Stimulated activated memory B cell treated with anti-CD40 and anti-IgM and Interleukin-4, amounts not matched to agents 10 μg/mL and 1 μg/mL and 100 μg/mL, for 72 hours (primary cell): ENCODE measurements around the gene TTC19.
"Not testable (repeated sequence)": the region's sequence is repeated elsewhere in the genome, so short reads cannot be mapped to it uniquely, and the experiment has no call there.

Experiments used
- ATAC-seq: fragments of 150-1000 bp; cut with Tn5 transposase; 2 replicates; pipeline ENCODE4 v1.10.0; 2021
- H3K27ac Mint-ChIP-seq: one replicate; pipeline ENCODE4 v1.8.0; 2022; ENCODE audit warnings: mild to moderate bottlenecking, mixed read lengths
- H3K27me3 Mint-ChIP-seq: one replicate; pipeline ENCODE4 v1.8.0; 2022; ENCODE audit warnings: mixed read lengths
- H3K36me3 Mint-ChIP-seq: one replicate; pipeline ENCODE4 v1.8.0; 2022; ENCODE audit warnings: mixed read lengths
- H3K4me1 Mint-ChIP-seq: one replicate; pipeline ENCODE4 v1.8.0; 2022; ENCODE audit warnings: mixed read lengths
- H3K4me3 Mint-ChIP-seq: one replicate; pipeline ENCODE4 v1.8.0; 2022; ENCODE audit warnings: mild to moderate bottlenecking, moderate library complexity, mixed read lengths
- H3K9me3 Mint-ChIP-seq: one replicate; pipeline ENCODE4 v1.8.0; 2022; ENCODE audit warnings: mixed read lengths

The TTC19 gene

DNA sequence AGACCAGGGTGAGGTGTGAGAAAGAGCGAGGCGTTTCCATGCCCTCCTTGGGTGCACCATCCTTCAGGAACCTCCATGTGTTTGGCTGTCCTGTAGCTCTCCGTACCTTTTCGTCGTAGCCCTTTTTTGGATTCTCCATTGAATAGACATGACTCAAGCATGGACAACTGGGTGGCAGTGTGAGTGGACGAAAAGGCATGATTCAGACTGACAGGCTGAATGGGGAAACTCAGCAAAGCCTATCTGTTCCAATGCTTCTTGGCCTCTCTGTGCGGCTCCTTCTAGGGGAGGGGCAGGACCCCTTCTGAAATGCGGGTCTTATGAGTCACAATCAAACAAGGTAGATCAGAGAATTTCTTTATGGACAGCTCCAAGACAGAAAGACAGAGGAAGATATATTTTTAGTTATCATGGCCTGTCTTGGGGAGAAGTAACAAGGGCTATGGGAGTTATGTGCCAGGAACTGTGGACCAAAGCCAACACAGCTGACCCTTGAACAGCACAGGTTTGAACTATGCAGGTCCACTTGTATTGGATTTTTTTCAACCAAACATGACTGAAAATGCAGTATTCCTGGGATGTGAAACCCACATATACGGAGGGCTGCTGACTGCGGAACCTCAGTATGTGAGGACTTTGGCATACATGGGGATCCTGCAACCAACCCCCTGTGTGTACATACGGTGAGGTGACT, 31.8 kb upstream of the TTC19 start:
- Mint-ChIP-seq H3K27me3 (peaks cover 55% of the 10 kb centered on the region), H3K27ac (no peak overlapping the region), H3K36me3 (no peaks in the 10 kb centered on the region), H3K4me3 (no peak overlapping the region), H3K9me3 (no peaks in the 10 kb centered on the region), H3K4me1 (peaks cover 16% of the 10 kb centered on the region)
- no peak for ATAC-seq

GRCh38 chr17:15969463-15969862, 30.2 kb upstream of the TTC19 start:
- Mint-ChIP-seq H3K4me1 (peaks cover 16% of the 10 kb centered on the region), H3K27me3 (peaks cover 55% of the 10 kb centered on the region), H3K36me3 (no peaks in the 10 kb centered on the region), H3K9me3 (no peaks in the 10 kb centered on the region), H3K27ac (no peak overlapping the region), H3K4me3 (no peak overlapping the region)
- no peak for ATAC-seq

DNA sequence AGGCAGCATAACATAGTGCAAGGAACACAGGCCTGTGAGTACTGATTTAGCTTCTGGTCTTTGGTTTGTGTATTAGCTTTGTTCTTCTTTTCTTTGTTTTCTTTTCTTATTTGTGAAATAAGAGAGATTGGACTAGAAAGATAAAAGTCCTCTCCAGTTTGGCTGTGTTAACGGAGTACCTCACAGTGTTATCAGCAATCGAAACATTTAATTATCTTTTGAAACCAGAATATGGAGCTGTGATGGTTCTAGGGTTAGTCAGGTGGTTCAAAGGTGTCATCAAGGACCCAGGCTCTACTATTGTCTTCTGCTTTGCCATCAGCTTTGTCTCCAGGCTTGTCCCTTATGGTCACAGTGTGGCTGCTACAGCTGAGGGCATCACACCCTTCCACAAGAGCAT, 29.1 kb upstream of the TTC19 start:
- peaks cover 47% of the 10 kb centered on the region for H3K27me3 Mint-ChIP-seq
- peaks cover 6% of the 10 kb centered on the region for H3K36me3 Mint-ChIP-seq
- ATAC-seq, result no peak
- H3K4me3 Mint-ChIP-seq, result no peak overlapping the region
- peaks cover 11% of the 10 kb centered on the region for H3K4me1 Mint-ChIP-seq
- no peak overlapping the region for H3K27ac Mint-ChIP-seq
- H3K9me3 Mint-ChIP-seq, result no peaks in the 10 kb centered on the region

DNA sequence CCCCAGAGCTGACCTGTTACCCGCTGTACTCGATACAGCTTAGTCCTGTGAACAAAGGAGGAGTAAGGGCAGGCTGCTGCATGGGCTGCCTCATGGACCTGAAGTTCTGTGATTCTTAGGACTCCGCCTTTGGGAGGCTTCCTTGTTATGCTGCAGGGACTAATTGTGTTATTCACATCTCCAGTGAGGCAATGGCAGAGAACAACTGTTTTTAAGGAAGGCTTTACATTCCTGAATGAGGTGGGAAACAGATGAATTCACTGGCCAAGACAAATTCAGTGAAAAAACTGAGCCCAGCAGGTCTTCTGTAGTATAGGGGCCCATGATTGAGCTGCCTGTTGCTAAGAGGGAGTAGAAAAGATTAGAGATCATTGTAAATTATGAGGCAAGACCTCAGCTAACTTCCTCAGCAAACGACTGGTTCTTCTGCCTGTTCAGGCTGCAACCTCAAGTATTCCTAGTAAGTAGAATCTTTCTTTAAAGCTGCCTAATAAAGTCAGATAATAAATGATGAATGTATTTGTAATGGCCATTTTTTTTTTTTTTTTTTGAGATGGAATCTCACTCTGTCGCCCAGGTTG, 28.4 kb upstream of the TTC19 start:
- no peak overlapping the region for H3K27ac Mint-ChIP-seq
- H3K9me3 Mint-ChIP-seq, result no peaks in the 10 kb centered on the region
- H3K36me3 Mint-ChIP-seq, result peaks cover 6% of the 10 kb centered on the region
- H3K4me3 Mint-ChIP-seq, result no peak overlapping the region
- no peak for ATAC-seq
- H3K27me3 Mint-ChIP-seq, result peaks cover 40% of the 10 kb centered on the region
- H3K4me1 Mint-ChIP-seq, result peaks cover 6% of the 10 kb centered on the region

- peaks cover 33% of the 10 kb centered on the region for H3K27me3 Mint-ChIP-seq
- peaks cover 1% of the 10 kb centered on the region for H3K4me1 Mint-ChIP-seq
- no peak overlapping the region for H3K4me3 Mint-ChIP-seq
- H3K9me3 Mint-ChIP-seq, result no peaks in the 10 kb centered on the region
- H3K36me3 Mint-ChIP-seq, result peaks cover 9% of the 10 kb centered on the region
- H3K27ac Mint-ChIP-seq, result no peak overlapping the region
- no peak for ATAC-seq
Observed at GRCh38 chr17:15971882-15972281, 27.7 kb upstream of the TTC19 start.

GRCh38 chr17:15972497-15972951, 27.1 kb upstream of the TTC19 start:
- peaks cover 26% of the 10 kb centered on the region for H3K27me3 Mint-ChIP-seq
- peaks cover 13% of the 10 kb centered on the region for H3K36me3 Mint-ChIP-seq
- ATAC-seq, result no peak
- H3K9me3 Mint-ChIP-seq, result no peaks in the 10 kb centered on the region
- H3K27ac Mint-ChIP-seq, result no peak overlapping the region
- H3K4me3 Mint-ChIP-seq, result no peak overlapping the region
- H3K4me1 Mint-ChIP-seq, result no peaks in the 10 kb centered on the region

GRCh38 chr17:15973016-15973415, 26.6 kb upstream of the TTC19 start:
- H3K9me3 Mint-ChIP-seq, result no peaks in the 10 kb centered on the region
- peaks cover 18% of the 10 kb centered on the region for H3K36me3 Mint-ChIP-seq
- H3K4me3 Mint-ChIP-seq, result no peak overlapping the region
- H3K4me1 Mint-ChIP-seq, result no peaks in the 10 kb centered on the region
- ATAC-seq, result no peak
- H3K27ac Mint-ChIP-seq, result no peak overlapping the region
- H3K27me3 Mint-ChIP-seq, result peaks cover 21% of the 10 kb centered on the region

GRCh38 chr17:15973834-15974233, 25.8 kb upstream of the TTC19 start:
- no peak overlapping the region for H3K4me3 Mint-ChIP-seq
- no peaks in the 10 kb centered on the region for H3K9me3 Mint-ChIP-seq
- no peaks in the 10 kb centered on the region for H3K4me1 Mint-ChIP-seq
- peaks cover 13% of the 10 kb centered on the region for H3K27me3 Mint-ChIP-seq
- ATAC-seq, result no peak
- peaks cover 21% of the 10 kb centered on the region for H3K36me3 Mint-ChIP-seq
- H3K27ac Mint-ChIP-seq, result no peak overlapping the region

- H3K9me3 Mint-ChIP-seq, result no peaks in the 10 kb centered on the region
- peaks cover 36% of the 10 kb centered on the region for H3K36me3 Mint-ChIP-seq
- no peak overlapping the region for H3K27ac Mint-ChIP-seq
- no peaks in the 10 kb centered on the region for H3K27me3 Mint-ChIP-seq
- H3K4me3 Mint-ChIP-seq, result no peak overlapping the region
- peaks cover 14% of the 10 kb centered on the region for H3K4me1 Mint-ChIP-seq
- ATAC-seq, result no peak
Observed at GRCh38 chr17:15977894-15978293, 21.7 kb upstream of the TTC19 start.

GRCh38 chr17:15978606-15979005, 21.0 kb upstream of the TTC19 start:
- no peak overlapping the region for H3K27ac Mint-ChIP-seq
- no peak for ATAC-seq
- peaks cover 14% of the 10 kb centered on the region for H3K4me1 Mint-ChIP-seq
- H3K4me3 Mint-ChIP-seq, result no peak overlapping the region
- peaks cover 36% of the 10 kb centered on the region for H3K36me3 Mint-ChIP-seq
- H3K9me3 Mint-ChIP-seq, result no peaks in the 10 kb centered on the region
- no peaks in the 10 kb centered on the region for H3K27me3 Mint-ChIP-seq

DNA sequence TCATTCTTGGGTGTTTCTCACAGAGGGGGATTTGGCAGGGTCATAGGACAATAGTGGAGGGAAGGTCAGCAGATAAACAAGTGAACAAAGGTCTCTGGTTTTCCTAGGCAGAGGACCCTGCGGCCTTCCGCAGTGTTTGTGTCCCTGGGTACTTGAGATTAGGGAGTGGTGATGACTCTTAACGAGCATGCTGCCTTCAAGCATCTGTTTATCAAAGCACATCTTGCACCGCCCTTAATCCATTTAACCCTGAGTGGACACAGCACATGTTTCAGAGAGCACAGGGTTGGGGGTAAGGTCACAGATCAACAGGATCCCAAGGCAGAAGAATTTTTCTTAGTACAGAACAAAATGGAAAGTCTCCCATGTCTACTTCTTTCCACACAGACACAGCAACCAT, 20.6 kb upstream of the TTC19 start:
- not testable (repeated sequence) for ATAC-seq, H3K27me3 Mint-ChIP-seq, H3K27ac Mint-ChIP-seq, H3K4me3 Mint-ChIP-seq, H3K9me3 Mint-ChIP-seq
- peaks cover 14% of the 10 kb centered on the region for H3K4me1 Mint-ChIP-seq
- H3K36me3 Mint-ChIP-seq, result peaks cover 40% of the 10 kb centered on the region

GRCh38 chr17:15981208-15981607, 18.4 kb upstream of the TTC19 start:
- H3K9me3 Mint-ChIP-seq, result no peaks in the 10 kb centered on the region
- H3K27ac Mint-ChIP-seq, result no peak overlapping the region
- H3K27me3 Mint-ChIP-seq, result no peaks in the 10 kb centered on the region
- peaks cover 14% of the 10 kb centered on the region for H3K4me1 Mint-ChIP-seq
- peaks cover 38% of the 10 kb centered on the region for H3K36me3 Mint-ChIP-seq
- no peak overlapping the region for H3K4me3 Mint-ChIP-seq
- ATAC-seq, result peak; percentile 99

DNA sequence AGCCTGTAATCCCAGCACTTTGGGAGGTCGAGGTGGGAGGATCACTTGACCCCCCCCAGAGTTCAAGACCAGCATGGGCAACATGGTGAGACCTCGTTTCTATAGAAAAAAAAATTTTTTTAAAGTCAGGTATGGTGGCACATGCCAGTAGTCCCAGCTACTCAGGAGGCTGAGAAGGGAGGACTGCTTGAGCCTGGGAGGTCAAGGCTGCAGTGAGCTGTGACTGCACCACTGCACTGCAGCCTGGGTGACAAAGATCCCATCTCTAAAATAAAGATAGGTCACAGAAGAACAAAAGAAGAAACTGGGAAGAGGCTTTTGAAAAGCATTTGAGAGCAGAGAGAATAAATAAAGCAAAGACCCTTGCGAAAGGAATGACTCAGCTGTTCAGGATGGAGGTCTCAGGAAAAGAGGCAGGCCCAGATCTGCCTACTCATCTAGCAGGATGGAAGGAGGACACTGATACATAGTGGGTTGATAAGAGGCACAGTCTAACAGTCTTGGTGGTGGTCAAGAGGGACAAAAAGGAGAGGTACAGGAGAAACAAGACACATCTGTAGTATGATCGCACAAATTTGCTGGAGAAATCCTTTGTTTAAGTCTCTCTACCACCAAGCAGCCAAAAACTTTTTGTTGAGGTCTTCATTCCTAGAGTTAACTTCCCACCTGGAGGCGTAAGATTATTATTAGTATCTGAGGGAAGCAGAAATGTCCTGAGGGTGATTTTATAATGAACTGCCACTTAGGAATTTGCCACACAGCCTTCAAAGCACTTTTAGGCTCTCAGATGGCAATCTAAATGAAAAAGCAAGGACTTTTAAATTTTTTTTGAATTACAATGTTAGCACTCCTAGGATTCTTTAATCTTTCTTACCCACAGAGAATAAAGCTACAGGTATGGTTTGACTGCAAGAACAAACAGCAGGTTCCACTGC, 17.7 kb upstream of the TTC19 start:
- Mint-ChIP-seq H3K4me1 (peaks cover 14% of the 10 kb centered on the region), H3K9me3 (no peaks in the 10 kb centered on the region), H3K36me3 (peaks cover 42% of the 10 kb centered on the region), H3K27ac (no peak overlapping the region), H3K4me3 (no peak overlapping the region), H3K27me3 (no peaks in the 10 kb centered on the region)
- ATAC-seq, result peak; percentile 13

GRCh38 chr17:15996322-15996721, 3.3 kb upstream of the TTC19 start:
- Mint-ChIP-seq H3K36me3 (peaks cover 16% of the 10 kb centered on the region), H3K4me1 (peaks cover 17% of the 10 kb centered on the region), H3K4me3 (no peak overlapping the region), H3K27ac (no peak overlapping the region), H3K27me3 (no peaks in the 10 kb centered on the region), H3K9me3 (no peaks in the 10 kb centered on the region)
- no peak for ATAC-seq

DNA sequence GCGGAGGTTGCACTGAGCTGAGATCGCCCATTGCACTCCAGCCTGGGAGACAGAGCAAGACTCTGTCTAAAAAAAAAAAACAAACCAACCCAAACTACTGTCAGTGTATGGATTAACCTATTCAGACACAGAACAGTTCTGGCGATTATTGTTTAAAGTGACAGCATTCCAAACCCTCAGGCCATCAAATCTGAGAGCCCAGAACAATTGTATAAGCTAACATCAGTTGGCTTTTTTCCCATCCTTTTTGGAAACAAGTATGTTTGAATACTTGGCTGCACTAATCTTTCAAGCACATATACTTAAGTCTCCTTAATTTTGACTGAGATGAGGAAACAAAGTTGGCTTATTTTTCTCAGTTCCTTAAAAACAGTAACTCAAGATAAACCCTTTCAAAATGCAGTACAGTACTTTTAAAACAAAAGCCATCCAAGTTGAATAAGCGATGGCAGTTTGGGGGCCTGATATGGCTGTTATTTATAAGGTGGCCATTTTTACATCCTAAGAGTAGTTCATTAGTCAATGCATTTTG, 1.5 kb upstream of the TTC19 start:
- H3K36me3 Mint-ChIP-seq, result peaks cover 28% of the 10 kb centered on the region
- H3K27ac Mint-ChIP-seq, result peak overlapping the region; percentile 87
- no peaks in the 10 kb centered on the region for H3K27me3 Mint-ChIP-seq
- no peaks in the 10 kb centered on the region for H3K9me3 Mint-ChIP-seq
- peaks cover 27% of the 10 kb centered on the region for H3K4me1 Mint-ChIP-seq
- no peak overlapping the region for H3K4me3 Mint-ChIP-seq
- no peak for ATAC-seq
